ENCODE data around the gene GREB1.

The GREB1 gene

GRCh38 chr2:11612553-11613215 lies 78.8 kb downstream of the GREB1 start:
- DNase-seq (ENCODE audit: low spot score), result no peak

DNA sequence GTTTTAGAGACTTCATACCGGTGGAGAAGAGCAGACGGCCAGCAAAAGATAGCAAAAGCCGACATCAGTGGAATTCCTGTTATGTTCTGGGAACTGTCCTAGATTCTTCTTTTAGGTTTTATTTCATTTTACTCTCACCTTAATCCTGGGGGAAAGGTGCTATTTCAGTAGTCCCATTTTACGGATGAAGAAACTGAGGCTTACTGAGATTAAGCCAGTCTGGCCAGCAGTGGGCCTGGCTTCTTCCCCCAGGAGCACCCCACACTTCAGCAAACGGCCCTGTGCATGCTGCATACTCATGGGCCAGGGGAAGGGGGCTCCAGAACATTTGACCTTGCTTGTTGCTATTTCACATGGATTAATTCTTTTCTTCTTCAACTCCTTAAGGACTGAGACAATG lies 79.5 kb downstream of the GREB1 start:
- DNase-seq (ENCODE audit: low spot score), result no peak

GRCh38 chr2:11615209-11615608 lies 81.4 kb downstream of the GREB1 start:
- no peak for DNase-seq (ENCODE audit: low spot score)

DNA sequence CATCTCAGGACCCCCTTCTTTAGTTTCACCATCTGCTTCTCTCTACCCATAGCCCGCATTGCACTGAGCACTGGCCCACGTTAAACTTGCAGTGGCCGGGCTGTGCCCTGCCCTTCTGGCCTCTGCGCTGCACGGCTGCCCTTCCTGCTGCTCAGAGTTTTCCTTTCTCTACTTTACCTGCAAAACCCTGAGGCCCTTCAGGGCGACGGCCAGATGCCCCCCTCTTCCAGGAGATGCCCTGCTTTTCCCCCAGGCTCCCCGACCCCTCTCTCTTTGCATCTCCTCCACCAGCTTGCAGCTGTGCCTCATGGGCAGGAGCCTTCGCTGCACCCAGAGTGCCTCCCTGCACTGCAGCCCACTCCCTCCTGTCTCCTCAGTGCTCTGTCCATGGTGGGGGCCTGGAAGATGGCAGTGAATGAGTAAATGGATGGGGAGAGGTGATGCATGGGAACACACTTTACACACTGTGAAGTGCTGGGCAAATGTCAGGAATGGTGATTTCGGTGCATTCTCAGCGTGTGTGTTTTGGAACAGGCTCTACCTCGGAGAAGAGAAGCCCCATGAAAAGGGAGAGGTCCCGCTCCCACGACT lies 82.3 kb downstream of the GREB1 start:
- no peak for DNase-seq (ENCODE audit: low spot score)

- no peak for DNase-seq (ENCODE audit: low spot score)
Measured at GRCh38 chr2:11616851-11617415, 83.1 kb downstream of the GREB1 start.

GRCh38 chr2:11617527-11617926 lies 83.7 kb downstream of the GREB1 start:
- no peak for DNase-seq (ENCODE audit: low spot score)

GRCh38 chr2:11617984-11618707 lies 84.3 kb downstream of the GREB1 start:
- no peak for DNase-seq (ENCODE audit: low spot score)

DNA sequence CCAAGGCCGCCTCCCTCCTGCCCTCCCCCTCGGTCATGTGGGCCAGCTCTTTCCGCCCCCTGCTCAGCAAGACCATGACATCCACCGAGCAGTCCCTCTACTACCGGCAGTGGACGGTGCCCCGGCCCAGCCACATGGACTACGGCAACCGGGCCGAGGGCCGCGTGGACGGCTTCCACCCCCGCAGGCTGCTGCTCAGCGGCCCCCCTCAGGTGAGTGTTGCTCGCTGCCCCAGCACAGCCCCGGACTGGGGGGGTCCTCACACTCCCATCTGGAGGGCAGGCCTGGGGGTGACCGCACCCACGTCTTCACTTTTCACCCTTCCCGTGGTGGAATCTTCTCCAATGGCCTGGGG lies 84.8 kb downstream of the GREB1 start:
- no peak for DNase-seq (ENCODE audit: low spot score)

DNA sequence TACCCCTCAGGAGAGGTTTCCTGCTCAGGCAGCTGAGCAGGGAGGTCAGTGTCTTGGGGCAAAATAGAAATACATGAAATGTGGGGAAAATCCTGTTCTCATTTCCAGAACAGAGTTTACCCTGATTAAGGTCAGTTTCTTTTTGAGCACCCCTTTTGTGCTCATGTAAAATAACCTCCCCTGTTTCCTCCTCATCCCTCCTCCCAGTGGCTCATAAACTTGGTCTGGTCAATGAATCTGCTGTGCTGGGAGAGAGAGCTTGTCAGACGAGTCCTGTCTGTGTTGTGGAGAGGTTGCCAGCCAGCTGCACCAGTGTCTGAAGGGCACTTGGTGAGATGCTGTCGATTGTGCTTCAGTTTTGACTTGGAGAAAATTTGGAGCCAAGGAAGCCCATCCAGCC lies 87.6 kb downstream of the GREB1 start:
- no peak for DNase-seq (ENCODE audit: low spot score)

GRCh38 chr2:11622611-11623010 lies 88.8 kb downstream of the GREB1 start:
- peak; percentile 34 for DNase-seq (ENCODE audit: low spot score)

GRCh38 chr2:11624893-11625292 lies 91.0 kb downstream of the GREB1 start:
- DNase-seq (ENCODE audit: low spot score), result no peak

DNA sequence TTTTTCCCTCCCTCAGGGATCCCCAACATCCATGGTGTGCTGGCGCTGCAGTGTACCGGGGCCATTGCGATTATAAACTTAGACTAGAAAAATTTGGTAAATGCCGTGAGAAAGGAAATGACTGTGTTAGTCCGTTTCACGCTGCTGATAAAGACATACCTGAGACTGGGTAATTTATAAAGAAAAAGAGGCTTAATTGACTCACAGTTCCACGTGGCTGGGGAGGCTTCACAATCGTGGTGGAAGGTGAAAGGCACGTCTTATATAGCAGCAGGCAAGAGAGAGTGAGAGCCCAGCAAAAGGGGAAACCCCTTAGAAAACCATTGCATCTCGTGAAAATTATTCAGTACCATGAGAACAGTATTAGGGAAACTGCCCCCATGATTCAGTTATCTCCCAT lies 91.8 kb downstream of the GREB1 start:
- DNase-seq (ENCODE audit: low spot score), result no peak

DNA sequence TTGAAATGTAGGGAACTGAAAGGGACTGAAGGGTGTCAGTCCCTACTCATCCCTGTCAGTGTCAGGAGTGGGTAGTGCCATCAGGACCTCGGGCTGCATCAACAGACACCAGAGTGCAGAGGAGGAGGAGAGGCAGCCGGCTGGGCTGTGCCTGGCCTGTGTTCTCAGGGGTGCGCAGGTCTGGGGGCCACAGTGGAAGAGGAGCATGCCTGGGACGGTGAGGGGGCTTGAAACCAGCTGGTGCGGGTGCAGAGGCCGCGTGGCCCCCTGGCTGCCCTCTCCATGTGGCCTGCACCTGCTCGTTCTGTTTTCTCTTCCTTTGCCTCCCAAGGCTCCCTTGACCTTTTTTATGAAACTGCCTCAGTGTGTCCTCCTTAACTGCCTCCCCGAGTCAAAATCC lies 94.8 kb downstream of the GREB1 start:
- peak; percentile 14 for DNase-seq (ENCODE audit: low spot score)

DNA sequence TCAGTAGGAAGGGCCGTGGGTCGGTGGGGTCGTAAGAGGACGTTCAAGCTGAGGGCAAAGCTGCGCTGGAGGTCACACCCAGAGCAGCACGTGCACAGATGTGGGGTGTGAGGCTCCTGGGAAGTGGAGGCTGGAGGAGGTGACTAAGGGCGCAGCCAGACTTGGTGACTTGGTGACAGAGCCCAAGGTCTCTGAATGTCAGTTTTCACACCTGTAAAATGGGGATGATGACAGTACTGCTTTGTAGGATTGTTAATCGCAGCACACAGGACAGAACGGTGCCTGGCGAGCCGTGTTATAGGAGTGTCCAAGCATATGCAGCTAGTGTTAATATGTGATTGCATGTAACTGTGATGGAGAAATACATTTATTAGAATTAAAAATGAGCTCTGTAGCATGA lies 95.4 kb downstream of the GREB1 start:
- no peak for DNase-seq (ENCODE audit: low spot score)

DNA sequence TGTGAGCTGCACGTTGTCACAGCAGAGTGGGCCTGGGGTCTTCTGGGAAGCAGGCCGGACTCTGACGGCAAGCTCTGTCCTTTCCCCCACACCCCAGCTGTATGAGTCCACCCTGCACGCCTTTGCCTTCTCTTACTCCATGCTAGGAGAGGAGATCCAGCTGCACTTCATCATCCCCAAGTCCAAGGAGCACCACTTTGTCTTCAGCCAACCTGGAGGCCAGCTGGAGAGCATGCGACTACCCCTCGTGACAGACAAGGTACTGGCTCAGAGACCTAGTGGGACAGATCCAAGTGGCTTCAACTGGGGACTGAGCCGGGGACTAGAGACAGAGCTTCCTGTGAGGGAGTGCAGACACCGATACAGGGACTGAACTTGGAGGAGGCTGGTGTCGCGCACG lies 96.0 kb downstream of the GREB1 start:
- no peak for DNase-seq (ENCODE audit: low spot score)

- no peak for DNase-seq (ENCODE audit: low spot score)
Measured at GRCh38 chr2:11630855-11631254, 97.0 kb downstream of the GREB1 start.

- no peak for DNase-seq (ENCODE audit: low spot score)
Measured at GRCh38 chr2:11631462-11631861, 97.6 kb downstream of the GREB1 start.

DNA sequence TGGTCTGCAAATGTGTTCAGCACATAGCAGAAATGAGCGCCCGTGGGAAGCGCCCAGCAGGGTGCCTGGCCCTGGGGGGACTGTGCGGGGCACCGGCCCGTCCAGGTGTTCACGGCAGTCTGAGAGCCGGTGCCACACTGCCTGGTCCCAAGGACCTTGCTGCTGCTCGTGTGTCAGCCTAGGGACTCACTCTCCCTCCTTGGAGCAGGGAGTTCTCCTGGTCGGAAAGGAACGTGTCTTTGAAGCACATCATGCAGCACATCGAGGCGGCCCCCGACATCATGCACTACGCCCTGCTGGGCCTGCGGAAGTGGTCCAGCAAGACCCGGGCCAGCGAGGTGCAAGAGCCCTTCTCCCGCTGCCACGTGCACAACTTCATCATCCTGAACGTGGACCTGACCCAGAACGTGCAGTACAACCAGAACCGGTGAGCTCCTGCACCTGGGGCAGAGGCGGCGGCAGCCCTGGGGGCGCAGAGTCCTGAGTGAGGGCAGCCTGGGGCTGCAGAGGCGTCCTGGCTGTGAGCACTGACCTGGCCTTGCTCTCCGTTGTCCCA lies 100.2 kb downstream of the GREB1 start:
- no peak for DNase-seq (ENCODE audit: low spot score)

DNA sequence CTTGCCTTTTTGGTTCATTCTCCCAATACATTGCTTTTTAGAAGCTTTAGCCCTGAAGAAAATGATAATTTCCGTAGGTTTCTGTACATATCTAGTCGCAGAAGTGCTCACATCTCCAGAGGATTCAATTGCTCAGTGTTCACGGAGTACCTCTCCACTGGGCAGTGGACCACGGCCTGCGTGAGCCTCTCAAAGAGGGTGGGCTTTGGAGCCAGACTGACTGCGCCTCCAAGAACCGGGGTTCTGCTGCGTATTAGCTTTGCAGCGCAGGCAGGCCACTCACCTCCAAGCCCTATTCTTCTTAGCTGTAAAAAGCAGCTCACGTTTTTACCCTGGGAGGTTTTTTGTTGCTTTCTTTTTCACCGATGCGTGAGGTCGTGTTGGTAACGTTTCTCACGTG lies 100.7 kb downstream of the GREB1 start:
- no peak for DNase-seq (ENCODE audit: low spot score)

GRCh38 chr2:11635141-11635540 lies 101.3 kb downstream of the GREB1 start:
- no peak for DNase-seq (ENCODE audit: low spot score)

- no peak for DNase-seq (ENCODE audit: low spot score)
Measured at GRCh38 chr2:11636593-11637295, 102.9 kb downstream of the GREB1 start.

DNA sequence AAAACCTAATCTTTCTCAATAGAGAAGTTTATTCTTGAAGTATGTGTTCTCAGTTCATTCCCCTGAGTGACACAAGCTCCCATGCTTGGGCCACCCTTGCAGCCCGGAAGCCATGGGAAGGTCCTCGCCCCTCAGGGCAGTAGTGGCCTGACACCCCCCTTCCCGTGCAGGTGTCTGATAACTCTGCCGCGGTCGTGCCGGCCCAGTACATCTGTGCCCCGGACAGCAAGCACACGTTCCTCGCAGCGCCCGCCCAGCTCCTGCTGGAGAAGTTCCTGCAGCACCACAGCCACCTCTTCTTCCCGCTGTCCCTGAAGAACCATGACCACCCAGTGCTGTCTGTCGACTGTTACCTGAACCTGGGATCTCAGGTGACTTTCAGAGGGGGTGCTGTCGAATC lies 103.7 kb downstream of the GREB1 start:
- DNase-seq (ENCODE audit: low spot score), result no peak

Data from left forelimb (tissue), 1 donor.